ENCODE results near the gene CD226.
"Not testable (repeated sequence)": the region's sequence is repeated elsewhere in the genome, so short reads cannot be mapped to it uniquely, and the experiment has no call there.

The CD226 gene

DNA sequence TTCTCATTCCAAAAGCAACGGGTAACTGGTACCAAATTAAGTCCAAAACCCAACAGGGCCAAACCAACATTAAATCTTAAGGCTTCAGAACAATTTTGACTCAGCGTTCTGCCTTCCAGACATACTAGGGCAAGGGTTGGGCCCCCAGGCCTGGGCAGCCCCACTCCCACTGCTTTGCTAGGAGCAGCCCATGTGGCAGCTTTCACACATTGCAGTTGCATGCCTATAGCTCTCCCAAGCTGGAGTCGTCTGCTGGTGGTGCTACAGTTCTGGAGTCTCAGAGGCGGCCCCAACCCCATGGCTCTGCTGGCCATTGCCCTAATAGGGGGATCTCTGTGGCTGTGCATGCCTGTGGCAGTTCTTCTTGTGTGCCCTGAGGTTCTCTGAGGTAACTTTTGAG lies 37.6 kb upstream of the CD226 start:
- TF ChIP-seq, protein P1, sequence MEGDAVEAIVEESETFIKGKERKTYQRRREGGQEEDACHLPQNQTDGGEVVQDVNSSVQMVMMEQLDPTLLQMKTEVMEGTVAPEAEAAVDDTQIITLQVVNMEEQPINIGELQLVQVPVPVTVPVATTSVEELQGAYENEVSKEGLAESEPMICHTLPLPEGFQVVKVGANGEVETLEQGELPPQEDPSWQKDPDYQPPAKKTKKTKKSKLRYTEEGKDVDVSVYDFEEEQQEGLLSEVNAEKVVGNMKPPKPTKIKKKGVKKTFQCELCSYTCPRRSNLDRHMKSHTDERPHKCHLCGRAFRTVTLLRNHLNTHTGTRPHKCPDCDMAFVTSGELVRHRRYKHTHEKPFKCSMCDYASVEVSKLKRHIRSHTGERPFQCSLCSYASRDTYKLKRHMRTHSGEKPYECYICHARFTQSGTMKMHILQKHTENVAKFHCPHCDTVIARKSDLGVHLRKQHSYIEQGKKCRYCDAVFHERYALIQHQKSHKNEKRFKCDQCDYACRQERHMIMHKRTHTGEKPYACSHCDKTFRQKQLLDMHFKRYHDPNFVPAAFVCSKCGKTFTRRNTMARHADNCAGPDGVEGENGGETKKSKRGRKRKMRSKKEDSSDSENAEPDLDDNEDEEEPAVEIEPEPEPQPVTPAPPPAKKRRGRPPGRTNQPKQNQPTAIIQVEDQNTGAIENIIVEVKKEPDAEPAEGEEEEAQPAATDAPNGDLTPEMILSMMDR (IDR thresholded peaks at IDR 0.05; ENCODE audit: insufficient read depth, low read depth, low read length, missing control alignments) = no peak
- no peak overlapping the region for H3K4me3 ChIP-seq (ENCODE audit: low read length)
- no peak for DNase-seq (ENCODE audit: low read depth)

DNA sequence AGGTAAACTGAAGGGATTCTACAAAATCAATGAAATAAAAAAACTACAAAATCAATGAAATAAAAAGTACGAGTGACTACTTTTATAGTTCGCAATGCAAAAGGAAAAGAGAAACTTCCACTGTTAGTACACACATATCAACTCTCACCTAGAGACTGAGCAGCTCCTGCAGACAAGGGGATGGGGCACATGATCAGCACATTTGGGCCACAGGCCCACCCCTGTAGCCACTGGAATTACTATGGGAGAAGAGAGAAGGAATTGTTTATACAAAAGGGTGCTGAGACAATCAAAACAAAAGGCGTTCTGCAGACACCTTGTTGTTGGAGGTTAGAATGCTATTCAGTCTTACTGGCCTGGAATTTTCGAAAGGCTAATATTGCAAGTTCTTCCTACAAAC lies 34.7 kb upstream of the CD226 start:
- TF ChIP-seq, protein P1 (IDR thresholded peaks at IDR 0.05; ENCODE audit: insufficient read depth, low read depth, low read length, missing control alignments) = no peak
- no peak overlapping the region for H3K4me3 ChIP-seq (ENCODE audit: low read length)
- DNase-seq (ENCODE audit: low read depth) = no peak

DNA sequence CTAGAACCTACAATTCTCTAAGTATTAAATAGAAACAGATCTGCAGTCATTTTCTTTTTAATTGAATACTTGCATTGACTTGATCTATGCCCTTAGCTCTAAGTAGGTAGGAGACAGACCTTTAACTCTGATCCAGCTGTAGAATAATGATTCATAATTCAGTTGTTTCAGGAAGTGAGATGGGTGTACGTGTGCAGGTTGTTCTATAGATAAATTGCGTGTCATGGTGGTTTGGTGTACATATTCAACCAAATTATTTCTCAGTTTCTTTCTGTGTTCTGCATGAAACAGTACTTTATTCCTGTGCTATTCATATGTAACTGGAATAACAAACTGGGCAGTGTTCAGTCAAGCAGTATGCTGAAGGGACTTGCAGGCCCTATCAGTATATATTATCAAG lies 34.3 kb upstream of the CD226 start:
- H3K4me3 ChIP-seq (ENCODE audit: low read length) = no peak overlapping the region
- DNase-seq (ENCODE audit: low read depth) = no peak
- TF ChIP-seq, protein P1 (IDR thresholded peaks at IDR 0.05; ENCODE audit: insufficient read depth, low read depth, low read length, missing control alignments) = no peak

DNA sequence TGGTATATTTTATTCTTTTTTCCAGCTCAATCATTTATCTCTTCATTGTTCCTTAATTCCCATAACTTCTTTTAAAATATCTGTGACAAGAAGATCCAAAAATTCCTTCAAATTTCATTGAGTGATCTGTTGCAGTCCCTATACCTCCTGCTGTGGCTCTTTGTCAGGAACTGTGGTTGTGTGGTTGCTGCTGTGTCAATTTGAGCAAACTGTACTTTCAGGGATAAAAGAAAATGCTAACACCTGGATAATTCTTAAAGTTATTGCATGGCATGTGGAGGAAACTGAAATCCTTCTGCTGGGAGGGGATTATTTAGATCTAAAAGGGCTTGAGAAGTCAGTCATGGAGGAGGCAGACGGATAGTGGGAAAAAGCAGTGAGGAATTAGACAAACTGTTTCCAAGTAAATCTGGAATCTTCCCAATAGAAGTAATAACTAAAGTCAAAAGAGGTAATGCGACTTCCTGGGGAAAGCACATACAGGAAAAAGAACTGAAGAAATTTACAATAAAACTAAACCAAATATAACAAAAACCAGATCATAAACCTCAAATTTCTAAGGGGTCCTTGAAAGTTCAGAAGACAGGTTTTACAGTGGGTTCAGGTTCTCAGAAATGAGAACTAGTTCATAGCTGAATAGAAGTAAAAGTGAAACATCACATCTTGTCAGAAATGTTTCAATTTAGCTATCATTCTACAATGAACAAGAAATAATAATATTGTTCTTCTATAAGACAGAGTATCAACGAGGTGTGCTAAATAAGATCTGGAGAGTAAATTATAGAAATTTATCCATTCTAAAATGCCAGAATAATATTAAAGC lies 33.5 kb upstream of the CD226 start:
- TF ChIP-seq, protein P1 (IDR thresholded peaks at IDR 0.05; ENCODE audit: insufficient read depth, low read depth, low read length, missing control alignments) = no peak
- no peak for DNase-seq (ENCODE audit: low read depth)
- H3K4me3 ChIP-seq (ENCODE audit: low read length) = no peak overlapping the region

DNA sequence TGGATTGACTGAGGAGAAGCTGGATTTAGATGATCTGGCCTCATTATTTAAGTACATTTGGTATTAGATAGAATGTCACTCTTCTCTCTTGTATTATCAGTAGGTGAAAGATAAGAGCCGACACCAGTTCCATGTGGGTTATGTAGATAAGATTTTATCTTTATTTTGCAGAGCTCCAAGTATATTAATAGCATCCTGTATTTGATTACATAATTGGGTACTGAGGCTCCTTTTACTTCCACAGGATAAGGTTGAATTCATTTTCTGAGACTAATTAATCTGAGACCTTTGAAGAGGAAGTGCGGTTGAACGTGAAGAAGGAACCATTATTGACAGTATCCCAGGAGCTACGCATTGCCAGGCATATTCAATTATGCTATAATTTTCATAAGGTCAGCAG lies 32.8 kb upstream of the CD226 start:
- TF ChIP-seq, protein P1 (IDR thresholded peaks at IDR 0.05; ENCODE audit: insufficient read depth, low read depth, low read length, missing control alignments) = no peak
- no peak for DNase-seq (ENCODE audit: low read depth)
- no peak overlapping the region for H3K4me3 ChIP-seq (ENCODE audit: low read length)

DNA sequence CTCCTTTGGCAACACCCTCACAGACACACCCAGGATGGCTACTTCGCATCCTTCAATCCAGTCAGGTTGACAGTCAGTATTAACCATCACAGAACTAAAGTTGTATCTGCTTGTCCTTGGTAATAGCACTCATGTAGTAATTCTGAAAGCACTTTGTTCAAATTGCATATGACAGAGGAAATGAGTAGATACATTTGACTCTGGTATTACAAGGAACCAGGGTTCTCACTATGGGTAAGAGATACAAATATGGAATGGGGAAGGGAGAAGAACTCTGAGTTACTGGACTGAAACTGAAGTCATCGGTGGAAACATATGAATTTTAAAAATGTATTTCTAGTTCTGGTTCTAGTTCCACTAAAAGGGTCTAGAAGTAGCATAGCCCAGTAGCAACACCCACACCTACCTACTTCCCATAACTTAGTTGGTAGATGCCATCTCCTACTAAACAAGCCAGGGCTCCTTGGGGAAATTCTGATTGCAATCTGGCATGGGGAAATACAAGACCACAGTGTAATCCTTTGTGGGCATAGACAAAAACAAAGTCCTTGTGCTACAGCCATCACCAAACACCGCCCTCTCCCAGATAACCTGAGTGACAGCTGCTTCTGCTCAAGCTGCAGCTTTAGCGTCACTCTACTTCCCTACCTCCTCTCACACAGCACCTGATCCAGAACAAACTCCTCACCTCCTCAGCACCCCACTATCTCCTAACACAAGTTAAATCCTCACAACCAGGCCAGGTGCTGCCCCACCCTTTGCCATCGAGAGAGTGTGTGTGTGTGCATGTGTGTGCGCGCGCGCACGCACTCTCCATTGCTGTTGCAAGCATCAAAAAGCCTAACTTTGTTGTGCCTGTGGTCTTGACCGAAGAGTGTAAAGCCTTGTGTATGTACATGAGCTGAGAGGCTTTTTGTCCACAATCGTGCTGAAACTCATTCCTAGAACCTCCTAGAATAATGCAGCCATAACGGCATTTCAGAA lies 31.4 kb upstream of the CD226 start:
- no peak overlapping the region for H3K4me3 ChIP-seq (ENCODE audit: low read length)
- TF ChIP-seq, protein P1 (IDR thresholded peaks at IDR 0.05; ENCODE audit: insufficient read depth, low read depth, low read length, missing control alignments) = no peak
- no peak for DNase-seq (ENCODE audit: low read depth)

DNA sequence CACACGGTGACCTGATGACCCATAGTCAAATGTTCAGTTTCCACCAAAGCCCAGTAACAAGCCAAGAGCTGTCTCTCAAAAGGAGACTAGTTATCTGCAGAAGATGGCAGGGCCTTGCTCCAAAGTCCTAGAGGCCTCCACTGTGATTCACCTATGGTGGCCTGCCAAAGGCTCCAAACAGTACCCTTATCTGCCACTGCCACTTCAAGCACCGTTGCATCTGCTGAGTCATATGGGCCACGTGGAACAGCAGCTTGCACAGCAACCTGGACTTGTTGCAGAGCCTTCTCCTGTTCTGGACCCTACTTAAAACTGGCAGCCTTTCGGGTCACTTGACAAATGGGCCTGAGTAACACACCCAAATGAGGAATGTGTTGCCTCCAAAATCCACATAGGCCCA lies 27.6 kb upstream of the CD226 start:
- H3K4me3 ChIP-seq (ENCODE audit: low read length); DNase-seq (ENCODE audit: low read depth): not testable (repeated sequence)

Measured in epithelial cell of esophagus (primary cell).